Keratinocyte (primary cell): Measurements from ENCODE around the gene PPFIA1.

ENCODE experiments used
- EZH2 ChIP-seq: IDR thresholded peaks from one replicate; pipeline ENCODE4 v1.6.1; 2012; ENCODE audit warnings: inconsistent platforms, mild to moderate bottlenecking, low read length, moderate library complexity
- TF ChIP-seq, protein P1 (sequence below), 3 experiments: IDR thresholded peaks in 1 of 3; conservative IDR thresholded peaks in 1 of 3; optimal IDR thresholded peaks in 1 of 3; 2 replicates in 2 of 3; 3 replicates in 1 of 3; pipeline versions ENCODE3 to v1.5.1; 2011; ENCODE audit warnings: low read length in 3 of 3, mild to moderate bottlenecking in 3 of 3, moderate library complexity in 2 of 3, control low read depth in 1 of 3, inconsistent platforms in 1 of 3; ENCODE audit not compliant: insufficient read depth in 2 of 3; ENCODE audit errors: extremely low read depth in 1 of 3

GRCh38 chr11:70301721-70302418 is 31.4 kb downstream of the PPFIA1 start:
- TF ChIP-seq, protein P1, sequence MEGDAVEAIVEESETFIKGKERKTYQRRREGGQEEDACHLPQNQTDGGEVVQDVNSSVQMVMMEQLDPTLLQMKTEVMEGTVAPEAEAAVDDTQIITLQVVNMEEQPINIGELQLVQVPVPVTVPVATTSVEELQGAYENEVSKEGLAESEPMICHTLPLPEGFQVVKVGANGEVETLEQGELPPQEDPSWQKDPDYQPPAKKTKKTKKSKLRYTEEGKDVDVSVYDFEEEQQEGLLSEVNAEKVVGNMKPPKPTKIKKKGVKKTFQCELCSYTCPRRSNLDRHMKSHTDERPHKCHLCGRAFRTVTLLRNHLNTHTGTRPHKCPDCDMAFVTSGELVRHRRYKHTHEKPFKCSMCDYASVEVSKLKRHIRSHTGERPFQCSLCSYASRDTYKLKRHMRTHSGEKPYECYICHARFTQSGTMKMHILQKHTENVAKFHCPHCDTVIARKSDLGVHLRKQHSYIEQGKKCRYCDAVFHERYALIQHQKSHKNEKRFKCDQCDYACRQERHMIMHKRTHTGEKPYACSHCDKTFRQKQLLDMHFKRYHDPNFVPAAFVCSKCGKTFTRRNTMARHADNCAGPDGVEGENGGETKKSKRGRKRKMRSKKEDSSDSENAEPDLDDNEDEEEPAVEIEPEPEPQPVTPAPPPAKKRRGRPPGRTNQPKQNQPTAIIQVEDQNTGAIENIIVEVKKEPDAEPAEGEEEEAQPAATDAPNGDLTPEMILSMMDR (optimal IDR thresholded peaks at IDR 0.05 in 1 of 3, IDR thresholded peaks at IDR 0.05 in 1 of 3, conservative IDR thresholded peaks at IDR 0.05 in 1 of 3; ENCODE audit: extremely low read depth in 1 of 3, insufficient read depth in 2 of 3, low read length in 3 of 3): no peak
- no peak for TF ChIP-seq EZH2
